Mesothelial cell of epicardium (in vitro differentiated cells): ENCODE measurements around the gene TULP3. TPM values are rescaled to one million over a fixed set of nuclear protein-coding genes. Genes with fewer than 3 reads are reported as not detected.
A peak's percentile ranks its signal among the peaks of the same experiment; 100 is the strongest.

ENCODE experiments used
- DNase-seq, 2 experiments: peaks; one replicate each; pipeline ENCODE4 v3.0.0; 2021; ENCODE audit warnings: low spot score in 2 of 2; ENCODE audit not compliant: unreplicated experiment in 2 of 2
- H3K27ac Mint-ChIP-seq: 2 replicates; pipeline ENCODE4 v1.8.0; 2021; ENCODE audit warnings: mixed read lengths
- H3K27me3 Mint-ChIP-seq: 2 replicates; pipeline ENCODE4 v1.8.0; 2021; ENCODE audit warnings: low read depth, mixed read lengths
- H3K36me3 Mint-ChIP-seq: 2 replicates; pipeline ENCODE4 v1.8.0; 2021; ENCODE audit warnings: mixed read lengths
- H3K4me1 Mint-ChIP-seq: 2 replicates; pipeline ENCODE4 v1.8.0; 2021; ENCODE audit warnings: mixed read lengths
- H3K4me3 Mint-ChIP-seq: 2 replicates; pipeline ENCODE4 v1.8.0; 2021; ENCODE audit warnings: mild to moderate bottlenecking, moderate library complexity, mixed read lengths
- H3K9me3 Mint-ChIP-seq: 2 replicates; pipeline ENCODE4 v1.8.0; 2021; ENCODE audit warnings: mixed read lengths
- CTCF ChIP-seq: fragments of 200-600 bp; sonication (generic); IDR thresholded peaks from one replicate; pipeline ENCODE4 v1.5.0; 2021; ENCODE audit warnings: antibody characterized with exemption; ENCODE audit not compliant: unreplicated experiment
- total RNA-seq: library from RNA; stranded (reverse); gene quantifications from 3 replicates; pipeline ENCODE4 v1.2.1, GENCODE V29; 2021

The TULP3 gene
- 24.0 to 26.4 TPM (median 25.2 TPM) in 3 replicates for total RNA-seq

- H3K36me3 Mint-ChIP-seq = peaks cover 17% of the 10 kb centered on the region
- TF ChIP-seq CTCF = no peak
These were observed at the start of gene TULP3 for GRCh38 chr12:2890388-2891239. Gene TULP3, plus strand, starts transcription at chr12:2890891. Its CDS starts 57 bp downstream, at chr12:2890948.

GRCh38 chr12:2841056-2841650 is 49.5 kb upstream of the TULP3 start:
- no peak overlapping the region for H3K4me3 Mint-ChIP-seq
- DNase-seq = no peak
- H3K27me3 Mint-ChIP-seq = no peaks in the 10 kb centered on the region
- H3K4me1 Mint-ChIP-seq = peaks cover 3% of the 10 kb centered on the region
- H3K27ac Mint-ChIP-seq = no peak overlapping the region
- no peaks in the 10 kb centered on the region for H3K9me3 Mint-ChIP-seq
- H3K36me3 Mint-ChIP-seq = peaks cover 3% of the 10 kb centered on the region
- no peak for TF ChIP-seq CTCF

More at GRCh38 chr12:2890388-2891239, at the start of gene TULP3:
- Mint-ChIP-seq H3K27me3 (no peaks in the 10 kb centered on the region), H3K27ac (peak within 1 kb of the TSS; percentile 90), H3K4me1 (peaks cover 29% of the 10 kb centered on the region), H3K4me3 (peak within 1 kb of the TSS; percentile 90), H3K9me3 (no peaks in the 10 kb centered on the region)
- peak; percentile 99 for DNase-seq

- TF ChIP-seq CTCF = no peak
- H3K9me3 Mint-ChIP-seq = no peaks in the 10 kb centered on the region
- no peaks in the 10 kb centered on the region for H3K27me3 Mint-ChIP-seq
- no peak overlapping the region for H3K4me3 Mint-ChIP-seq
- H3K4me1 Mint-ChIP-seq = peaks cover 8% of the 10 kb centered on the region
- H3K36me3 Mint-ChIP-seq = peaks cover 4% of the 10 kb centered on the region
- no peak overlapping the region for H3K27ac Mint-ChIP-seq
- no peak for DNase-seq
These were observed 47.7 kb upstream of the TULP3 start for GRCh38 chr12:2842948-2843347.

DNA sequence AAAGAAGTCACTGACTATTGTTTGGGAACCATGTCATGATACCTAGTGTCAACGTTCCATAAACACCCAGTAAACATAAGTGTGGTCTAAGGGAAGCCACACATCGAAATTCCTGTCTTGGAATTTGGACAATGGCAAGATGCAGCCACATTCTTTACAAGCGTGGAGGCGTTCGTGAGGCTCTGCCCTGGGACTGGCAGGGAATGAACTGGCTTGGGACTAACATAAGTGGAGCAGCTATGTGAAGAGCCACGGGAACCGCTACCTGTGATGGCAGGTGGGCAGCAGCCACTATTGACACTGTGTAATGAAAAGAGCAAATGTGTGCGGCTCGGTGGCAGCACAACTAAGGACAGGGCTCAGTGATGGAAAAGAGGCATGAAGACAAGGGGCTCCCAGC is 45.9 kb upstream of the TULP3 start:
- Mint-ChIP-seq H3K9me3 (no peaks in the 10 kb centered on the region), H3K4me1 (peaks cover 8% of the 10 kb centered on the region), H3K27me3 (no peaks in the 10 kb centered on the region), H3K27ac (no peak overlapping the region), H3K36me3 (peaks cover 4% of the 10 kb centered on the region), H3K4me3 (no peak overlapping the region)
- DNase-seq = no peak
- no peak for TF ChIP-seq CTCF

DNA sequence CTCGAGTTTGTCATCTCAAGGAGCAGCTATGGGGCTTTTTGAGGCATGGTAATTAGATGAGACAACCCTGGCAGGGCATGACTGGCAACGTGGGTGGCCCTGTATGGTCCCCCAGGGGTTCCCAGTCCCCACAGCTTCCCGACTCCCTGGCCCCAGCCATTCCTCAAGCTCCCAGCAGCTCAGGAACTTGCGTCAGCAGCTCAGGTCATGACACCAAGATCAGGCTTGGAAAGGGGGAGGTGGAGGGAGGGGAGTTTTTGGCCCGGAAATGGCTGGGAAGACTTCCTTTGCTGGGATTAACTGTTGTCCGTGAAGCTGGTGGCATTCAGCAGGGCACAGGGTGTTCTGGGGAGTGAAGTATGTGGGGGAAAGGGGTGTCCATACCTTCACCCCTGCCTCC is 45.4 kb upstream of the TULP3 start:
- no peaks in the 10 kb centered on the region for H3K9me3 Mint-ChIP-seq
- H3K27me3 Mint-ChIP-seq = no peaks in the 10 kb centered on the region

More for the DNA sequence above, 45.4 kb upstream of the TULP3 start:
- no peak for TF ChIP-seq CTCF
- H3K4me1 Mint-ChIP-seq = peaks cover 8% of the 10 kb centered on the region
- no peak overlapping the region for H3K4me3 Mint-ChIP-seq
- H3K36me3 Mint-ChIP-seq = peaks cover 4% of the 10 kb centered on the region
- H3K27ac Mint-ChIP-seq = no peak overlapping the region
- DNase-seq = no peak
